Endothelial cell of umbilical vein (primary cell): Measurements from ENCODE around the gene SYNJ1. TPM values are rescaled to one million over a fixed set of nuclear protein-coding genes. Genes with fewer than 3 reads are reported as not detected.

Source experiments
- BruUV-seq: library from RNA; stranded (reverse); fragments of 400-500 nt; replicated peaks from 2 replicates; lab custom pipeline; 2021; lab: Mats Ljungman, UMichigan
- CTCF ChIA-PET: fragments of 300-600, 350-600 bp; sonication (Branson Sonifier 250); formaldehyde crosslinking; loops from one replicate; lab custom pipeline; 2021; ENCODE audit warnings: antibody characterized with exemption, inconsistent platforms; lab: Charles Lee
- POLR2A ChIA-PET: fragments of 300-600, 350-600 bp; sonication (Branson Sonifier 250); formaldehyde crosslinking; loops from one replicate; lab custom pipeline; 2021; ENCODE audit warnings: antibody characterized with exemption, inconsistent platforms; lab: Charles Lee
- DNase-seq: peaks from one replicate; pipeline ENCODE4 v3.0.0-alpha.2; 2011; ENCODE audit warnings: low read depth, low spot score
- FAIRE-seq: peaks from 2 replicates; lab custom pipeline; 2011; peaks lifted over from hg19 to GRCh38; lab: Jason Lieb, UNC
- H2AFZ ChIP-seq: 2 replicates; pipeline ENCODE4 v1.6.0; 2012; ENCODE audit warnings: low read depth, low read length, control low read depth, inconsistent platforms
- H3K27ac ChIP-seq: 2 replicates; pipeline ENCODE4 v1.5.1; 2011; ENCODE audit warnings: low read depth, mild to moderate bottlenecking, control low read depth, low read length, moderate library complexity; ENCODE audit not compliant: insufficient read depth
- H3K27me3 ChIP-seq, 2 experiments: 2 replicates each; pipeline versions ENCODE4 v1.6.0 to v1.6.1; 2011; ENCODE audit warnings: low read length in 2 of 2, mixed read lengths in 1 of 2; ENCODE audit not compliant: control insufficient read depth in 2 of 2, insufficient read depth in 2 of 2
- H3K36me3 ChIP-seq, 2 experiments: 2 replicates in 1 of 2; 3 replicates in 1 of 2; pipeline ENCODE4 v1.5.1; 2011; ENCODE audit warnings: low read length in 2 of 2, mild to moderate bottlenecking in 1 of 2, moderate library complexity in 1 of 2; ENCODE audit not compliant: control insufficient read depth in 2 of 2, insufficient read depth in 2 of 2; ENCODE audit errors: extremely low read depth in 1 of 2
- H3K4me1 ChIP-seq: 3 replicates; pipeline ENCODE4 v1.5.1; 2011; ENCODE audit warnings: mild to moderate bottlenecking, low read length; ENCODE audit not compliant: control insufficient read depth, insufficient read depth; ENCODE audit errors: extremely low read depth
- H3K4me2 ChIP-seq: 2 replicates; pipeline ENCODE4 v1.6.1; 2011; ENCODE audit warnings: low read length, control low read depth, mixed read lengths; ENCODE audit not compliant: insufficient read depth
- H3K4me3 ChIP-seq, 3 experiments: fragments of 200-600 bp in 1 of 3; sonication (generic), shearing (Covaris generic) in 1 of 3; replicated peaks in 1 of 3; 2 replicates each; pipeline ENCODE4 v1.5.1; 2011 to 2016; ENCODE audit warnings: control low read depth in 3 of 3, low read length in 3 of 3, mild to moderate bottlenecking in 2 of 3, inconsistent platforms in 1 of 3, low read depth in 1 of 3, moderate library complexity in 1 of 3; ENCODE audit not compliant: insufficient read depth in 1 of 3
- H3K79me2 ChIP-seq: 2 replicates; pipeline ENCODE4 v1.6.0; 2012; ENCODE audit warnings: low read length, inconsistent platforms; ENCODE audit not compliant: control insufficient read depth, insufficient read depth
- H3K9ac ChIP-seq: replicated peaks from 2 replicates; pipeline ENCODE3; 2011; ENCODE audit warnings: low read length, control low read depth; ENCODE audit not compliant: insufficient read depth; ENCODE audit errors: extremely low read depth
- H3K9me1 ChIP-seq: replicated peaks from 3 replicates; pipeline ENCODE4 v1.6.0; 2011; ENCODE audit warnings: mild to moderate bottlenecking, low read length; ENCODE audit not compliant: control insufficient read depth, insufficient read depth; ENCODE audit errors: extremely low read depth
- H3K9me3 ChIP-seq: replicated peaks from 2 replicates; pipeline ENCODE4 v1.5.1; 2012; ENCODE audit warnings: low read length, inconsistent platforms; ENCODE audit not compliant: control insufficient read depth, insufficient read depth
- H4K20me1 ChIP-seq: replicated peaks from 2 replicates; pipeline ENCODE3; 2011; ENCODE audit warnings: mild to moderate bottlenecking, low read length; ENCODE audit not compliant: control insufficient read depth, insufficient read depth; ENCODE audit errors: extremely low read depth
- CTCF ChIP-seq, 2 donors: IDR thresholded peaks; 1 replicate in 1 of 2; 2 replicates in 1 of 2; pipeline ENCODE4 v1.5.1; 2011; ENCODE audit warnings: low read length in 2 of 2, mild to moderate bottlenecking in 2 of 2, moderate library complexity in 2 of 2, control low read depth in 1 of 2, inconsistent platforms in 1 of 2, low read depth in 1 of 2; ENCODE audit not compliant: insufficient read depth in 1 of 2; ENCODE audit errors: extremely low read depth in 1 of 2
- EZH2 ChIP-seq: IDR thresholded peaks from 2 replicates; pipeline ENCODE4 v1.6.1; 2012; ENCODE audit warnings: borderline replicate concordance, low read depth, mild to moderate bottlenecking, moderate library complexity, low read length, inconsistent platforms; ENCODE audit not compliant: severe bottlenecking
- FOS ChIP-seq: IDR thresholded peaks from 2 replicates; pipeline ENCODE4 v1.6.1; 2011; ENCODE audit warnings: mild to moderate bottlenecking, low read length, moderate library complexity, borderline replicate concordance; ENCODE audit not compliant: insufficient read depth
- GATA2 ChIP-seq: IDR thresholded peaks from 2 replicates; pipeline ENCODE4 v1.7.0; 2011; ENCODE audit warnings: low read depth, mild to moderate bottlenecking, moderate library complexity, mixed read lengths, low read length; ENCODE audit not compliant: insufficient read length, insufficient read depth
- JUN ChIP-seq: IDR thresholded peaks from 2 replicates; pipeline ENCODE4 v1.6.1; 2011; ENCODE audit warnings: borderline replicate concordance, low read depth; ENCODE audit not compliant: insufficient read length, insufficient read depth
- MAX ChIP-seq: IDR thresholded peaks from 2 replicates; pipeline ENCODE4 v1.6.1; 2011; ENCODE audit not compliant: insufficient read depth, insufficient read length
- MYC ChIP-seq: IDR thresholded peaks from one replicate; pipeline ENCODE4 v1.6.1; 2011; ENCODE audit warnings: mild to moderate bottlenecking, low read depth, low read length
- POLR2A ChIP-seq: IDR thresholded peaks from 2 replicates; pipeline ENCODE4 v1.6.1; 2012; ENCODE audit warnings: low read depth, mild to moderate bottlenecking, control low read depth, low read length
- POLR2AphosphoS5 ChIP-seq: IDR thresholded peaks from 2 replicates; pipeline ENCODE4 v1.6.1; 2012; ENCODE audit warnings: low read depth, mild to moderate bottlenecking, control low read depth, low read length, moderate library complexity; ENCODE audit not compliant: insufficient read depth
- dilution Hi-C: fragments of 300-500 bp; cut with MboI; formaldehyde crosslinking; loops from one replicate; pipeline ENCODE4 v1.15.0; 2019; ENCODE audit warnings: low sequenced_read_pairs; ENCODE audit not compliant: extremely low pct_ligation_motif_present
- intact Hi-C: fragments of 100-400 bp; cut with micrococcal nuclease; formaldehyde crosslinking; loops from one replicate; pipeline ENCODE4 v1.10.0; 2022
- polyA plus RNA-seq, 4 experiments: library from polyadenylated mRNA; depleted of rRNA in 3 of 4; stranded (reverse) in 3 of 4; unstranded in 1 of 4; fragments of >200 nt; gene quantifications; 2 replicates each; pipeline versions ENCODE4 v1.2.1 to v1.2.3, GENCODE V29; 2011 to 2012; ENCODE audit warnings: missing spikeins in 1 of 4
- total RNA-seq: library from RNA; stranded (reverse); gene quantifications from 2 replicates; pipeline ENCODE4 v1.2.3, GENCODE V29; 2021

The SYNJ1 gene
- total and polyA plus RNA-seq, 2 donors (not counting 3 experiments of a cell fraction or from before 2014, with no cell fraction given), result 5.9 to 17.0 TPM

- ChIA-PET POLR2A (no interaction called here), CTCF (interaction anchor here (1.2 kb wide), 1 partner anchor 202 kb away, joined by 3 read pairs; no protein-coding TSS in a partner anchor)
- Histone ChIP-seq H3K9ac (no peak overlapping the region), H3K27me3 (no peaks in the 10 kb centered on the region), H3K4me1 (no peaks in the 10 kb centered on the region), H3K36me3 (peaks cover 16 to 37% of the 10 kb centered on the region in 2 experiments), H3K4me2 (no peak overlapping the region), H3K9me1 (no peaks in the 10 kb centered on the region), H3K79me2 (no peaks in the 10 kb centered on the region), H3K4me3 (no peak overlapping the region), H3K27ac (no peak overlapping the region), H3K9me3 (no peaks in the 10 kb centered on the region), H2AFZ (no peak overlapping the region), H4K20me1 (no peaks in the 10 kb centered on the region)
- no peak for TF ChIP-seq MAX
- no TSS peak for BruUV-seq
- DNase-seq (no peak), FAIRE-seq (no peak)
- intact Hi-C loops (loop anchor here (5.0 kb wide), 2 partner anchors 297 to 817 kb away; no protein-coding TSS in a partner anchor), dilution Hi-C loops (no loop called here)
Measured at GRCh38 chr21:32604464-32604863, 123.3 kb downstream of the SYNJ1 start.

GRCh38 chr21:32603131-32603530 is 124.7 kb downstream of the SYNJ1 start:
- H3K27me3 ChIP-seq, result no peaks in the 10 kb centered on the region
- TF ChIP-seq POLR2AphosphoS5 (no peak), FOS (no peak), POLR2A (no peak), MAX (no peak), EZH2 (no peak), GATA2 (no peak), JUN (no peak), MYC (no peak), CTCF (IDR thresholded peaks at IDR 0.05; ENCODE audit: extremely low read depth in 1 of 2, insufficient read depth in 1 of 2, low read depth in 1 of 2, low read length in 2 of 2) (no peak)
- H3K27ac ChIP-seq, result no peak overlapping the region
- no peak overlapping the region for H3K4me3 ChIP-seq
- no peak overlapping the region for H3K4me2 ChIP-seq
- no peak for FAIRE-seq
- no peaks in the 10 kb centered on the region for H3K9me1 ChIP-seq
- no peak for DNase-seq
- intact Hi-C loops (loop anchor here (5.0 kb wide), 2 partner anchors 296 to 816 kb away; no protein-coding TSS in a partner anchor), dilution Hi-C loops (no loop called here)
- no TSS peak for BruUV-seq
- ChIA-PET CTCF (no interaction called here), POLR2A (no interaction called here)
- H4K20me1 ChIP-seq, result no peaks in the 10 kb centered on the region
- H3K9ac ChIP-seq, result no peak overlapping the region
- no peaks in the 10 kb centered on the region for H3K4me1 ChIP-seq
- H3K9me3 ChIP-seq, result no peaks in the 10 kb centered on the region
- H3K36me3 ChIP-seq, result peaks cover 16 to 34% of the 10 kb centered on the region in 2 experiments
- H3K79me2 ChIP-seq, result no peaks in the 10 kb centered on the region
- no peak overlapping the region for H2AFZ ChIP-seq
